Cortex of kidney (tissue), 1 donor: ENCODE results near the gene NAP1L1.

Source experiments
- DNase-seq: peaks from one replicate; lab custom pipeline; 2025; lab: John Stamatoyannopoulos, UW

The NAP1L1 gene

GRCh38 chr12:76083904-76084862 is at the start of gene NAP1L1:
TSS of gene NAP1L1 (minus strand) at chr12:76084685. CDS start at chr12:76074219, 10,466 bp downstream.
- DNase-seq, result peak; percentile 71

GRCh38 chr12:76127588-76127987 is 43.1 kb upstream of the NAP1L1 start:
- DNase-seq, result no peak

- no peak for DNase-seq
Observed at GRCh38 chr12:76124456-76124855, 40.0 kb upstream of the NAP1L1 start.

- no peak for DNase-seq
Observed at GRCh38 chr12:76123259-76124212, 39.1 kb upstream of the NAP1L1 start.

GRCh38 chr12:76119887-76120286 is 35.4 kb upstream of the NAP1L1 start:
- DNase-seq, result no peak

GRCh38 chr12:76117751-76118150 is 33.3 kb upstream of the NAP1L1 start:
- no peak for DNase-seq

GRCh38 chr12:76117067-76117691 is 32.7 kb upstream of the NAP1L1 start:
- DNase-seq, result no peak

GRCh38 chr12:76113800-76114757 is 29.6 kb upstream of the NAP1L1 start:
- DNase-seq, result no peak

GRCh38 chr12:76111209-76111749 is 26.8 kb upstream of the NAP1L1 start:
- DNase-seq, result no peak

GRCh38 chr12:76109879-76110278 is 25.4 kb upstream of the NAP1L1 start:
- DNase-seq, result no peak

GRCh38 chr12:76108356-76108755 is 23.9 kb upstream of the NAP1L1 start:
- DNase-seq, result no peak

- no peak for DNase-seq
Observed at GRCh38 chr12:76106631-76107030, 22.1 kb upstream of the NAP1L1 start.

- DNase-seq, result no peak
Observed at GRCh38 chr12:76103958-76104357, 19.5 kb upstream of the NAP1L1 start.

GRCh38 chr12:76101739-76102385 is 17.4 kb upstream of the NAP1L1 start:
- DNase-seq, result no peak

GRCh38 chr12:76096079-76096646 is 11.7 kb upstream of the NAP1L1 start:
- DNase-seq, result no peak

GRCh38 chr12:76094754-76095153 is 10.3 kb upstream of the NAP1L1 start:
- DNase-seq, result no peak

GRCh38 chr12:76091246-76091754 is 6.8 kb upstream of the NAP1L1 start:
- no peak for DNase-seq

- DNase-seq, result no peak
Observed at GRCh38 chr12:76085520-76085868, 1.0 kb upstream of the NAP1L1 start.

GRCh38 chr12:76084863-76085519 is 506 bp upstream of the NAP1L1 start:
- DNase-seq, result no peak
